GM12801 (cell line): ENCODE results near the gene KCNH8.

Experiments used
- TF ChIP-seq, protein P1 (sequence below): IDR thresholded peaks from one replicate; pipeline ENCODE4 v1.5.1; 2011; ENCODE audit warnings: control low read depth; ENCODE audit not compliant: insufficient read length; ENCODE audit errors: extremely low read depth

Gene KCNH8

DNA sequence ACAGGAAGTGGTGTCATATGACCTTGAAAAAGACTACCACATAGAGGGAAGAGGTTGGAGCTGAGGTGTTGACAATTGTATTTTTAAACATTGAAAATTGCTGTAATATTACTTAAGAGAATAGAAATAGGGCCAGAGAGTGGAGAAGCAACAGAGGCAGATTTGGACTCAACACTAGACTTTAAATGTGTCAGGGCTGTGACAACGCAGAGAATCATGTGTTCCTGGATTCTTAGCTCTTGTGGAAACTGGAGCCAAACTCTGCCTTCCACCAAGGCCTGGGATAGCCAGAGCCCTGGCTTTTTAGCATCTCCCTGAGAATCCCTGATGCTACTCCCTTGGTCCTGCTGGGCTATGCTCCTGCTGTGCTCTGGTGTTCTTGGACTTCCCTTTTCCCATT, 277.5 kb downstream of the KCNH8 start:
- TF ChIP-seq, protein P1, sequence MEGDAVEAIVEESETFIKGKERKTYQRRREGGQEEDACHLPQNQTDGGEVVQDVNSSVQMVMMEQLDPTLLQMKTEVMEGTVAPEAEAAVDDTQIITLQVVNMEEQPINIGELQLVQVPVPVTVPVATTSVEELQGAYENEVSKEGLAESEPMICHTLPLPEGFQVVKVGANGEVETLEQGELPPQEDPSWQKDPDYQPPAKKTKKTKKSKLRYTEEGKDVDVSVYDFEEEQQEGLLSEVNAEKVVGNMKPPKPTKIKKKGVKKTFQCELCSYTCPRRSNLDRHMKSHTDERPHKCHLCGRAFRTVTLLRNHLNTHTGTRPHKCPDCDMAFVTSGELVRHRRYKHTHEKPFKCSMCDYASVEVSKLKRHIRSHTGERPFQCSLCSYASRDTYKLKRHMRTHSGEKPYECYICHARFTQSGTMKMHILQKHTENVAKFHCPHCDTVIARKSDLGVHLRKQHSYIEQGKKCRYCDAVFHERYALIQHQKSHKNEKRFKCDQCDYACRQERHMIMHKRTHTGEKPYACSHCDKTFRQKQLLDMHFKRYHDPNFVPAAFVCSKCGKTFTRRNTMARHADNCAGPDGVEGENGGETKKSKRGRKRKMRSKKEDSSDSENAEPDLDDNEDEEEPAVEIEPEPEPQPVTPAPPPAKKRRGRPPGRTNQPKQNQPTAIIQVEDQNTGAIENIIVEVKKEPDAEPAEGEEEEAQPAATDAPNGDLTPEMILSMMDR: no peak

GRCh38 chr3:19427422-19428149, 279.3 kb downstream of the KCNH8 start:
- TF ChIP-seq, protein P1: no peak

GRCh38 chr3:19428729-19429128, 280.4 kb downstream of the KCNH8 start:
- TF ChIP-seq, protein P1: no peak

- TF ChIP-seq, protein P1: no peak
Measured at GRCh38 chr3:19432669-19433068, 284.4 kb downstream of the KCNH8 start.

DNA sequence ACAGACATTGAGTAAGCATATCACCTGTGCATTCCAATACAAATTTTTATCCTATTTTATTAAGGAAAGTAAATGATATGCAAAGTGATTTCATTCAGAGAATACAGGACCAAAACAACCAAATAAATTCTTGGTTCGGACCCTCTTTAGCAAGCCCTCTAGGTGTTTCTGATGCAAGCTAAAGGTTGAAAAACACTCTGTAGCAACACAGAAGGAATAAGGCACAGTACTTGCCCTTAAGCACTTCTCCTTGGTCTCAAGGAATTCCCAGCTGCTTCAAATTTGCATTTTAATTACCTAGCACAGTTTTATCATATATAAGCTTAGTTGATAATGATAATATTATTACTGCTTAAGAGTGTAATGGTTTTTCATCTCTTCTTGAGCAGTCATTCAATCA, 288.4 kb downstream of the KCNH8 start:
- TF ChIP-seq, protein P1: no peak

DNA sequence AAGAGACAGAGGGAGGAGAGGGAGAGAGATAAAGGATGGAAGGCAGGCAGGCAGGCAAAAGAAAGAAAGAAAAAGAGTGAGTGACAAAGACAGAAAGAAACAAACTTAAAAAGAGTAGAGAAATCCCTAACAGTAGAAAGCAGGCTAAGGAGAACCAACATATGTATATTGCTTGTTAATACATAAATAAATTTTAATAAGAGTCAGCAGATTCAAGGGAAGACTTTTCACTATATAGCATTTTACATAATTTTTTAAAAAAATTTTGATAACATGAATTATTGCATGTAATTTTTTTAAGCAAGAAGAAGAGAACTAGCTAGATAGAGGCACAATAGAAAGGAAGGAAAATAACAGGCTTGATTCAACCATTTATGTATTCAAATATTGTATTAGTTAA, 291.6 kb downstream of the KCNH8 start:
- TF ChIP-seq, protein P1: no peak

DNA sequence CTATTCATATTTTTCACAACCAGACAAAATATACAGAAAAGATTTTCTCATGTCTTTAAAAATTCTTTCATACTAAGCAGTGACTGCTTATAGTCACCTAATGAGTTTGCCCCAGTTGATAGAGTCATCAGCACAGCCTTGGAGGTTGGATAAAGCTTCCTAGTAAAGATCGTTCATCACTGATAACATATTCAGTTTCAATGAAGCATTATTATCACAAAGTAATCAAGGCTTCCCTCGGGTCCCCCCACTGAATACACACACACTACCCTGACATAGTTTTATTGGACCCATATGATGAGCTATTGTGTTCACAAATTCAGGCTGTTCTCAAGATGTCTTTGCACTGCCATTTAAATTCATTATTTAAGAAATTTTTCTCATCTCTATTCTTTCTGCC, 297.8 kb downstream of the KCNH8 start:
- TF ChIP-seq, protein P1: no peak
